Caco-2 (cell line): ENCODE data around the gene MID1IP1. TPM values are rescaled to one million over a fixed set of nuclear protein-coding genes. Genes with fewer than 3 reads are reported as not detected.

Experiments
- BruUV-seq: library from RNA; stranded (reverse); fragments of 400-500 nt; replicated peaks from 2 replicates; lab custom pipeline; 2021; lab: Mats Ljungman, UMichigan
- CTCF ChIA-PET: fragments of 300-600 bp; sonication (Branson Sonifier 250); formaldehyde crosslinking; loops from one replicate; lab custom pipeline; 2022; ENCODE audit warnings: antibody characterized with exemption; lab: Charles Lee
- POLR2A ChIA-PET: fragments of 300-600 bp; sonication (Branson Sonifier 250); formaldehyde crosslinking; loops from one replicate; lab custom pipeline; 2022; ENCODE audit warnings: antibody characterized with exemption; lab: Charles Lee
- DNase-seq, 2 experiments: peaks; one replicate each; pipeline versions ENCODE4 v3.0.0 to v3.0.0-alpha.2; 2020 to 2022
- H3K27me3 ChIP-seq: replicated peaks from 2 replicates; pipeline ENCODE4 v1.6.0; 2011; ENCODE audit warnings: low read length; ENCODE audit not compliant: control insufficient read depth, insufficient read depth
- H3K36me3 ChIP-seq: 2 replicates; pipeline ENCODE4 v1.5.1; 2011; ENCODE audit warnings: low read length; ENCODE audit not compliant: control insufficient read depth, insufficient read depth
- H3K4me1 ChIP-seq: fragments of 250-450 bp; sonication (Bioruptor Pico); 2 replicates; pipeline ENCODE4 v1.5.1; 2020; ENCODE audit warnings: mild to moderate bottlenecking
- H3K4me3 ChIP-seq: 2 replicates; pipeline ENCODE4 v1.5.1; 2011; ENCODE audit warnings: low read depth, mild to moderate bottlenecking, control low read depth, low read length
- H3K9me3 ChIP-seq: fragments of 250-450 bp; sonication (Bioruptor Pico); 2 replicates; pipeline ENCODE4 v1.5.1; 2020; ENCODE audit warnings: mild to moderate bottlenecking, moderate library complexity
- H3K27ac Mint-ChIP-seq: one replicate; pipeline ENCODE4 v1.8.0; 2022; ENCODE audit warnings: mixed read lengths; ENCODE audit not compliant: unreplicated experiment
- H3K27me3 Mint-ChIP-seq: one replicate; pipeline ENCODE4 v1.8.0; 2022; ENCODE audit warnings: mixed read lengths; ENCODE audit not compliant: insufficient read depth, unreplicated experiment
- H3K36me3 Mint-ChIP-seq: one replicate; pipeline ENCODE4 v1.8.0; 2022; ENCODE audit warnings: mild to moderate bottlenecking, mixed read lengths; ENCODE audit not compliant: insufficient read depth, unreplicated experiment
- H3K4me1 Mint-ChIP-seq: one replicate; pipeline ENCODE4 v1.8.0; 2022; ENCODE audit warnings: low read depth, mixed read lengths; ENCODE audit not compliant: unreplicated experiment
- H3K4me3 Mint-ChIP-seq: one replicate; pipeline ENCODE4 v1.8.0; 2022; ENCODE audit warnings: mild to moderate bottlenecking, moderate library complexity, mixed read lengths; ENCODE audit not compliant: unreplicated experiment
- H3K9me3 Mint-ChIP-seq: one replicate; pipeline ENCODE4 v1.8.0; 2022; ENCODE audit warnings: mixed read lengths; ENCODE audit not compliant: unreplicated experiment
- CTCF ChIP-seq, 2 experiments: fragments of 200-600 bp in 1 of 2; IDR thresholded peaks; 1 replicate in 1 of 2; 2 replicates in 1 of 2; pipeline versions ENCODE4 v1.5.1 to v1.8.0; 2011 to 2022; ENCODE audit warnings: antibody characterized with exemption in 1 of 2, control low read depth in 1 of 2, inconsistent platforms in 1 of 2, low read depth in 1 of 2, low read length in 1 of 2, mild to moderate bottlenecking in 1 of 2, moderate library complexity in 1 of 2; ENCODE audit not compliant: insufficient read depth in 1 of 2, severe bottlenecking in 1 of 2, unreplicated experiment in 1 of 2
- intact Hi-C: fragments of 100-400 bp; cut with micrococcal nuclease; formaldehyde crosslinking; loops from one replicate; pipeline ENCODE4 v1.10.0; 2022; ENCODE audit not compliant: unreplicated experiment
- total RNA-seq: library from RNA; stranded (reverse); gene quantifications from 2 replicates; pipeline ENCODE4 v1.2.3, GENCODE V29; 2022

Gene MID1IP1
- total RNA-seq, 1 experiment from 2014 or later: 40.6 TPM

GRCh38 chrX:38824176-38824575, 22.9 kb downstream of the MID1IP1 start:
- Histone ChIP-seq H3K9me3 (no peaks in the 10 kb centered on the region), H3K4me3 (no peak overlapping the region), H3K4me1 (no peaks in the 10 kb centered on the region), H3K36me3 (no peaks in the 10 kb centered on the region), H3K27me3 (no peaks in the 10 kb centered on the region)
- BruUV-seq: no TSS peak
- POLR2A ChIA-PET: no interaction called here
- Mint-ChIP-seq H3K4me1 (no peaks in the 10 kb centered on the region), H3K9me3 (no peaks in the 10 kb centered on the region), H3K36me3 (no peaks in the 10 kb centered on the region), H3K27me3 (no peaks in the 10 kb centered on the region), H3K4me3 (no peak overlapping the region), H3K27ac (no peak overlapping the region)
- intact Hi-C loops: no loop called here
- CTCF ChIA-PET: no interaction called here
- no peak for TF ChIP-seq CTCF (IDR thresholded peaks at IDR 0.05; ENCODE audit: insufficient read depth in 1 of 2, low read depth in 1 of 2, low read length in 1 of 2, severe bottlenecking in 1 of 2, unreplicated experiment in 1 of 2)
- DNase-seq: no peak

GRCh38 chrX:38831949-38832348, 30.7 kb downstream of the MID1IP1 start:
- Mint-ChIP-seq H3K27me3 (no peaks in the 10 kb centered on the region), H3K27ac (no peak overlapping the region), H3K9me3 (no peaks in the 10 kb centered on the region), H3K4me3 (no peak overlapping the region), H3K4me1 (no peaks in the 10 kb centered on the region), H3K36me3 (no peaks in the 10 kb centered on the region)
- DNase-seq: no peak
- H3K9me3 ChIP-seq: no peaks in the 10 kb centered on the region
- H3K4me3 ChIP-seq: no peak overlapping the region
- no peaks in the 10 kb centered on the region for H3K4me1 ChIP-seq
- CTCF ChIA-PET: no interaction called here
- intact Hi-C loops: no loop called here
- H3K27me3 ChIP-seq: no peaks in the 10 kb centered on the region
- no peak for TF ChIP-seq CTCF (IDR thresholded peaks at IDR 0.05; ENCODE audit: insufficient read depth in 1 of 2, low read depth in 1 of 2, low read length in 1 of 2, severe bottlenecking in 1 of 2, unreplicated experiment in 1 of 2)
- POLR2A ChIA-PET: no interaction called here
- no peaks in the 10 kb centered on the region for H3K36me3 ChIP-seq
- BruUV-seq: no TSS peak

GRCh38 chrX:38837389-38837788, 36.1 kb downstream of the MID1IP1 start:
- no peaks in the 10 kb centered on the region for H3K9me3 Mint-ChIP-seq
- Histone ChIP-seq H3K9me3 (no peaks in the 10 kb centered on the region), H3K4me3 (no peak overlapping the region), H3K36me3 (no peaks in the 10 kb centered on the region), H3K27me3 (no peaks in the 10 kb centered on the region), H3K4me1 (peaks cover 11% of the 10 kb centered on the region)
- H3K4me3 Mint-ChIP-seq: no peak overlapping the region
- intact Hi-C loops: no loop called here
- H3K36me3 Mint-ChIP-seq: no peaks in the 10 kb centered on the region
- H3K27ac Mint-ChIP-seq: no peak overlapping the region
- H3K27me3 Mint-ChIP-seq: no peaks in the 10 kb centered on the region
- ChIA-PET CTCF (no interaction called here), POLR2A (no interaction called here)
- no peak for TF ChIP-seq CTCF (IDR thresholded peaks at IDR 0.05; ENCODE audit: insufficient read depth in 1 of 2, low read depth in 1 of 2, low read length in 1 of 2, severe bottlenecking in 1 of 2, unreplicated experiment in 1 of 2)
- no peak for DNase-seq
- peaks cover 15% of the 10 kb centered on the region for H3K4me1 Mint-ChIP-seq
- BruUV-seq: no TSS peak
